Retinal pigment epithelial cell (primary cell): ENCODE data around the gene PAPLN.

Source experiments
- DNase-seq: peaks from one replicate; pipeline ENCODE4 v3.0.0-alpha.2; 2010; ENCODE audit warnings: low read depth
- H3K4me3 ChIP-seq: 2 replicates; pipeline ENCODE4 v1.5.1; 2011; ENCODE audit warnings: mild to moderate bottlenecking, low read length, control low read depth, moderate library complexity
- TF ChIP-seq, protein P1 (sequence below): conservative IDR thresholded peaks from 2 replicates; pipeline ENCODE4 v1.5.1; 2011; ENCODE audit warnings: low read depth, low read length, control low read depth, inconsistent platforms

PAPLN gene

DNA sequence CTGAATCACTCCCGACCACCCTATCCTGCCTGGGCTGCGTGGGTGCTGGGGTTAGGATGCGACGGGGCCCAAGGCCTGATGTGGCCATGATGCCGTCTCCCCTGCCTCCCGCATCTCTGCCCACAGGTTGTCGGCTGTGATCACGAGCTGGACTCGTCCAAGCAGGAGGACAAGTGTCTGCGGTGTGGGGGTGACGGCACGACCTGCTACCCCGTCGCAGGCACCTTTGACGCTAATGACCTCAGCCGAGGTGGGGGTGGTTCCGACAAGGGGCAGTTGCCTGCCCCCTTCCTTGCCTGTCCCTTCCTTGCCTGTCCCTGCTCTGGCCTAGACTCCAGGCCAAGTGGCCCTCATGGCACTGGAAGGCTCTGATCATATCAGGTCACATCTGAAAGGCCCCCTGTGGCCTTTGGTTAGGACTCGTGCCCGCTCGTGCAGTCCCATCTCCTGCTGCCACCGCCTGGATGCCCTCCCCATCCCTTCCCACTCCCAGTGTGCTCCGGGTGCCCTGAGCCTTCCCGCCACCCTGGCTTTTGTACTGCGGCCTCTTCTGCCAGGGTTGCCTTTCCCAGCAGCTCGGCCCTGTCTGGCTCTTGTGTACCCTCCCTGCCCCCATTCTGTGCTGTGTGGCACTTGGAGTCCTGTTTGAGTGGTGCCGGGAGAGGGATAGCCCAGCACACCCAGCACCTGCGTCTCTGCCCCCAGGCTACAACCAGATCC, 13.6 kb downstream of the PAPLN start:
- TF ChIP-seq, protein P1, sequence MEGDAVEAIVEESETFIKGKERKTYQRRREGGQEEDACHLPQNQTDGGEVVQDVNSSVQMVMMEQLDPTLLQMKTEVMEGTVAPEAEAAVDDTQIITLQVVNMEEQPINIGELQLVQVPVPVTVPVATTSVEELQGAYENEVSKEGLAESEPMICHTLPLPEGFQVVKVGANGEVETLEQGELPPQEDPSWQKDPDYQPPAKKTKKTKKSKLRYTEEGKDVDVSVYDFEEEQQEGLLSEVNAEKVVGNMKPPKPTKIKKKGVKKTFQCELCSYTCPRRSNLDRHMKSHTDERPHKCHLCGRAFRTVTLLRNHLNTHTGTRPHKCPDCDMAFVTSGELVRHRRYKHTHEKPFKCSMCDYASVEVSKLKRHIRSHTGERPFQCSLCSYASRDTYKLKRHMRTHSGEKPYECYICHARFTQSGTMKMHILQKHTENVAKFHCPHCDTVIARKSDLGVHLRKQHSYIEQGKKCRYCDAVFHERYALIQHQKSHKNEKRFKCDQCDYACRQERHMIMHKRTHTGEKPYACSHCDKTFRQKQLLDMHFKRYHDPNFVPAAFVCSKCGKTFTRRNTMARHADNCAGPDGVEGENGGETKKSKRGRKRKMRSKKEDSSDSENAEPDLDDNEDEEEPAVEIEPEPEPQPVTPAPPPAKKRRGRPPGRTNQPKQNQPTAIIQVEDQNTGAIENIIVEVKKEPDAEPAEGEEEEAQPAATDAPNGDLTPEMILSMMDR = no peak
- H3K4me3 ChIP-seq = no peak overlapping the region
- DNase-seq = no peak

DNA sequence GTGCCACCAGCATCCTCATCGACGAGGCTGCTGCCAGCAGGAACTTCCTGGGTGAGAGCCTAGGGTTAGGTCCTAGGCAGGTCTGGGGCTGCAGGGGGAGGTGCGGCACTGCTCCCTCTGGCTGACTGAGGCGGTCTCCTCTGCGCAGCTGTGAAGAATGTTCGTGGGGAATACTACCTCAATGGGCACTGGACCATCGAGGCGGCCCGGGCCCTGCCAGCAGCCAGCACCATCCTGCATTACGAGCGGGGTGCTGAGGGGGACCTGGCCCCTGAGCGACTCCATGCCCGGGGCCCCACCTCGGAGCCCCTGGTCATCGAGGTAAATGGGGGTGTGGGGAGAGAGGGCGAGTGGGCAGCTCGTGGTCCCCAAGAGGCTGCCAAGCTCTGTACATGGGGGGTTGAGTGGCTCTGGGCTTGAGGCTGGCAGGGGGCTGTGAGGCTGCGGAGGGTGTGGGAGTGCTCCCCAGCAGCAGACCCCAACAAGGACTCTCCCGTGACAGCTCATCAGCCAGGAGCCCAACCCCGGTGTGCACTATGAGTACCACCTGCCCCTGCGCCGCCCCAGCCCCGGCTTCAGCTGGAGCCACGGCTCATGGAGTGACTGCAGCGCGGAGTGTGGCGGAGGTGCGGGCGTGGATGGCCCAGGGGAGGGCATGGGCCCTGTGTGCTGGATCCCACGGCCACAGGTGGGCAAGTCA, 14.4 kb downstream of the PAPLN start:
- TF ChIP-seq, protein P1 = no peak
- H3K4me3 ChIP-seq = no peak overlapping the region
- DNase-seq = no peak

DNA sequence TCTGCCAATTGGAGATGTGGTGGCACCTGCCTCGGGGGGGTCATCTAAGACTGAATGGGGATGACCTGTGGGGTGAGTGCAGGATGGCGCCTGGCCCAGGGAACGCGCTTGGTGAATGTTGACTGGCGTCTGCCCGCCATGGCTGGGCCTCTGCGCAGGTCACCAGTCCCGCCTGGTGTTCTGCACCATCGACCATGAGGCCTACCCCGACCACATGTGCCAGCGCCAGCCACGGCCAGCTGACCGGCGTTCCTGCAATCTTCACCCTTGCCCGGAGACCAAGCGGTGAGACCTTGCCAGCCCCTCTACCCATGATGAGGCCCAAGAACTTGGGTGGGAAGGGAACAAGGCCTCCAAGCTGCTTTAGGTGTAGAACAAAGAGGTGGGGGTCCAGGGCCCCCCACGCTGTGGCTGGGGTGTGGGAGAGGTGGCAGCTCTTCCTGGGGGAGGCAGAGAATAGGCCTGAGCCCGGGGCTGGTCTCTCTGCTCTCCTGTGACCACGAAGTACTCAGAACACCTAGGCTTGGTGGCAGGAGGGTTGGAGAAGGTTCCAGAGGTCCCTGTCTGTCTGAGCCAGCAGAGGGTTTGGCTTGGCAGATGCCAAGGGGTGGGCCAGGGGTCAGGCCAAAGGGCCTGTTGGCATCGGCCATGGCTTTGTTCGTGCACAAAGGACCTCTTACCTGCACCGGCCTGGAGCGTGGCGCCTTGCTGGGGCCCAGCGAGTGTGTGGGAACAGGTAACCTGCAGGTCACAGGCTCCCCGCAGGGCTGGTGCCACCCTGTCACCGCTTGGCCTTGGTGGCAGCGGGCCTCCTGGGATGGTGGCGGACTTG, 15.4 kb downstream of the PAPLN start:
- no peak for DNase-seq
- H3K4me3 ChIP-seq = no peak overlapping the region
- TF ChIP-seq, protein P1 = no peak

DNA sequence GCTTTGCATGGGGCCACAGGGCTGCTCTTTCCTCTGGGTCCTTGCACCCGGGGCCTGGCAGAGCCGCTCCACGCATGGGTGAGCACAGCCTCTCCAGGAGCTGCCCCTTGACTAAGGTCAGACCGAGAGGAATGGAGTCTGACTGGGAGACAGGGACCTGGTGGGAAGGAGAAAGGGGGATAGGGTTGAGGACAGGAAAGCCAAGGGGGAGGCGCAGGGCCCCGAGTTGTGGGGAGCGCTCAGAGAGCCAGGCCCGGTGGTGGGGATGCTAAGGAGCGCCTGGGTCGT, 16.0 kb downstream of the PAPLN start:
- DNase-seq = no peak
- TF ChIP-seq, protein P1 = no peak
- no peak overlapping the region for H3K4me3 ChIP-seq

DNA sequence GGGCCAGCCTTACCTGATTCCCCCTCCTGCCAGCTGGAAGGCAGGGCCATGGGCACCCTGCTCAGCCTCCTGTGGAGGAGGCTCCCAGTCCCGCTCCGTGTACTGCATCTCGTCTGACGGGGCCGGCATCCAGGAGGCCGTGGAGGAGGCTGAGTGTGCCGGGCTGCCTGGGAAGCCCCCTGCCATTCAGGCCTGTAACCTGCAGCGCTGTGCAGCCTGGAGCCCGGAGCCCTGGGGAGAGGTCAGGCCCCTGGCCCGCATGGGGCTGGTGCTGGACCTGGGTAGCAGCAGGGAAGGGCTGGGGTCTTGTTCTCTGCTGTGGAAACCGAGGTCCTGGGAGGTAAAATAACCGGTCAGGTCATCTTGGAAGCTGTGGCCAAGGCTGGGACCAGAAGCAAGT, 16.4 kb downstream of the PAPLN start:
- TF ChIP-seq, protein P1 = no peak
- no peak overlapping the region for H3K4me3 ChIP-seq
- DNase-seq = no peak

DNA sequence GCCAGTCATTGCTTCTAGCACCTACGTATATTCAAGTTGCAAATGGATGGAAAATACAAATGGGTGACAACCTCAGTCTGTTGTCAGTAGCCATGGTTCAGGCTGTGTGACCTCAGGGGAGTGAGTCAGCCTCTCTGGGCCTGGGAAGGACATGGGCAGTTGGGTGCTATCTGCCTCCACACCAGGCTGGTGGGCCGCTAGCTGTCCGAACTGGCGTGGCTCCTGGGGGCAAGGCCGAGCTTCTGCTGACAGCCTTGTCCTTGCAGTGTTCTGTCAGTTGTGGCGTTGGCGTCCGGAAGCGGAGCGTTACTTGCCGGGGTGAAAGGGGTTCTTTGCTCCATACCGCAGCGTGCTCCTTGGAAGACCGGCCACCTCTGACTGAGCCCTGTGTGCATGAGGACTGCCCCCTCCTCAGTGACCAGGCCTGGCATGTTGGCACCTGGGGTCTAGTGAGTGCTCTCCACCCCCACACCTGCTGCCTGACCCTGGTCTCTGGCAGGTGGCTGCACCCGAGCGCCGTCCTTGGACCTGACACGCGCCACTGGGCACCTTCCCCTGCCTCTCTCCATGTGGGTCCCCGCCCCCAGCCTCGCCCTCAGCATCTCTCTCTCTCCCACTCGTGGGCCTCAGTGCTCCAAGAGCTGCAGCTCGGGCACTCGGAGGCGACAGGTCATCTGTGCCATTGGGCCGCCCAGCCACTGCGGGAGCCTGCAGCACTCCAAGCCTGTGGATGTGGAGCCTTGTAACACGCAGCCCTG, 17.1 kb downstream of the PAPLN start:
- H3K4me3 ChIP-seq = no peak overlapping the region
- DNase-seq = no peak
- TF ChIP-seq, protein P1 = no peak
